Testis (tissue), 3 donors: Measurements from ENCODE around the gene MPG. TPM values are rescaled to one million over a fixed set of nuclear protein-coding genes. Genes with fewer than 3 reads are reported as not detected.

Experiments used
- DNase-seq: peaks from one replicate; pipeline ENCODE4 v3.0.0-alpha.2; 2019
- H3K27ac ChIP-seq, 2 donors: fragments of 200-600 bp; sonication (generic); one replicate each; pipeline ENCODE4 v1.5.1; 2019
- H3K27me3 ChIP-seq: fragments of 200-600 bp; sonication (generic); one replicate; pipeline ENCODE4 v1.5.1; 2019
- H3K36me3 ChIP-seq: fragments of 200-600 bp; sonication (generic); one replicate; pipeline ENCODE4 v1.5.1; 2017; ENCODE audit warnings: low read depth; ENCODE audit errors: missing control alignments
- H3K4me1 ChIP-seq: fragments of 200-600 bp; sonication (generic); one replicate; pipeline ENCODE4 v1.5.1; 2019
- H3K4me3 ChIP-seq, 2 donors: fragments of 200-600 bp; sonication (generic); one replicate each; pipeline ENCODE4 v1.5.1; 2017 to 2019
- H3K9me3 ChIP-seq: fragments of 200-600 bp; sonication (generic); one replicate; pipeline ENCODE4 v1.5.1; 2017
- POLR2A ChIP-seq: fragments of 450-650 bp; IDR thresholded peaks from one replicate; pipeline ENCODE4 v1.6.1; 2017; ENCODE audit warnings: antibody characterized with exemption, mild to moderate bottlenecking, moderate library complexity
- WGBS, 2 donors: methylation state at CpG; one replicate each; pipeline ENCODE4 v1.1.5; 2018; 5-methylcytosine and 5-hydroxymethylcytosine counted together
- intact Hi-C: fragments of 100-400 bp; cut with DNase I; formaldehyde crosslinking; loops from one replicate; pipeline ENCODE4 v1.15.1; 2023; ENCODE audit warnings: low total_unique reads
- polyA plus RNA-seq: library from polyadenylated mRNA; stranded (reverse); fragments of 350-450 nt; fragmentation: Illumina TruSeq; extraction: RNeasy Lipid Tissue Mini Kit (QIAGEN cat#74804); gene quantifications from one replicate; pipeline ENCODE4 v1.2.3, GENCODE V29; 2014; ENCODE audit warnings: low read depth, low replicate concordance; ENCODE audit not compliant: insufficient read depth
- total RNA-seq, 2 donors: library from RNA; depleted of rRNA; stranded (reverse); fragments of >200 nt; gene quantifications; one replicate each; pipeline ENCODE4 v1.2.3, GENCODE V29; 2016
- TF ChIP-seq, protein P1 (sequence below), 3 experiments: fragments of 450-650 bp in 2 of 3; fragments of 200-600 bp in 1 of 3; sonication (generic) in 1 of 3; IDR thresholded peaks; one replicate each; pipeline ENCODE4 v1.5.1; 2016 to 2019; ENCODE audit warnings: antibody characterized with exemption in 3 of 3, mild to moderate bottlenecking in 2 of 3, moderate library complexity in 1 of 3

Gene MPG
- total and polyA plus RNA-seq, 3 donors from 2014 or later: 42.6 to 61.7 (median 44.8) TPM

DNA sequence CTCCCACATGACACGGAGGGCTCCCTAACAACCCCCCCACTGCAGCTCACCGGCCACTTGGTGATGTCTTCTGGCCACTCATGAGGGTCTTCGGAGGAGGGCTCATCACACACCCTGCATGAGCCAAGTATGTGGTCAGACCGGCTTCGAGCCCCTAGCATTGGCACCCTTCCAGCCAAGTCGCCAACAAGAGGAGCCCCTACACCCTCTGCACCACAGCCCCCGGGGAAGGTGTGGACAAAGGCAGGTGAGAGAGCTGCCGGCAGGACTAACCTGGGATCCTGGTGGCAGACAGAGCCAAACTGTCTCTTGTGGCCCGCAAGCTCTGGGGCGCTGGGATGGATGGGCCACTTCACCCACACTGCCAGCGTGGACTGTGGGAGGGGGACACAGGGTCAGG lies 17.9 kb upstream of the MPG start:
- no peak for DNase-seq
- 76 to 81% methylated on average over 9 to 11 of the region's 11 CpGs for WGBS, 2 donors
- intact Hi-C loops: no loop called here
- H3K27me3 ChIP-seq: no peaks in the 10 kb centered on the region
- no peak overlapping the region for H3K27ac ChIP-seq
- H3K4me3 ChIP-seq: no peak overlapping the region
- no peaks in the 10 kb centered on the region for H3K9me3 ChIP-seq
- H3K4me1 ChIP-seq: no peaks in the 10 kb centered on the region
- H3K36me3 ChIP-seq: no peaks in the 10 kb centered on the region
- TF ChIP-seq, protein P1, sequence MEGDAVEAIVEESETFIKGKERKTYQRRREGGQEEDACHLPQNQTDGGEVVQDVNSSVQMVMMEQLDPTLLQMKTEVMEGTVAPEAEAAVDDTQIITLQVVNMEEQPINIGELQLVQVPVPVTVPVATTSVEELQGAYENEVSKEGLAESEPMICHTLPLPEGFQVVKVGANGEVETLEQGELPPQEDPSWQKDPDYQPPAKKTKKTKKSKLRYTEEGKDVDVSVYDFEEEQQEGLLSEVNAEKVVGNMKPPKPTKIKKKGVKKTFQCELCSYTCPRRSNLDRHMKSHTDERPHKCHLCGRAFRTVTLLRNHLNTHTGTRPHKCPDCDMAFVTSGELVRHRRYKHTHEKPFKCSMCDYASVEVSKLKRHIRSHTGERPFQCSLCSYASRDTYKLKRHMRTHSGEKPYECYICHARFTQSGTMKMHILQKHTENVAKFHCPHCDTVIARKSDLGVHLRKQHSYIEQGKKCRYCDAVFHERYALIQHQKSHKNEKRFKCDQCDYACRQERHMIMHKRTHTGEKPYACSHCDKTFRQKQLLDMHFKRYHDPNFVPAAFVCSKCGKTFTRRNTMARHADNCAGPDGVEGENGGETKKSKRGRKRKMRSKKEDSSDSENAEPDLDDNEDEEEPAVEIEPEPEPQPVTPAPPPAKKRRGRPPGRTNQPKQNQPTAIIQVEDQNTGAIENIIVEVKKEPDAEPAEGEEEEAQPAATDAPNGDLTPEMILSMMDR (IDR thresholded peaks at IDR 0.05): no peak
- no peak for TF ChIP-seq POLR2A

DNA sequence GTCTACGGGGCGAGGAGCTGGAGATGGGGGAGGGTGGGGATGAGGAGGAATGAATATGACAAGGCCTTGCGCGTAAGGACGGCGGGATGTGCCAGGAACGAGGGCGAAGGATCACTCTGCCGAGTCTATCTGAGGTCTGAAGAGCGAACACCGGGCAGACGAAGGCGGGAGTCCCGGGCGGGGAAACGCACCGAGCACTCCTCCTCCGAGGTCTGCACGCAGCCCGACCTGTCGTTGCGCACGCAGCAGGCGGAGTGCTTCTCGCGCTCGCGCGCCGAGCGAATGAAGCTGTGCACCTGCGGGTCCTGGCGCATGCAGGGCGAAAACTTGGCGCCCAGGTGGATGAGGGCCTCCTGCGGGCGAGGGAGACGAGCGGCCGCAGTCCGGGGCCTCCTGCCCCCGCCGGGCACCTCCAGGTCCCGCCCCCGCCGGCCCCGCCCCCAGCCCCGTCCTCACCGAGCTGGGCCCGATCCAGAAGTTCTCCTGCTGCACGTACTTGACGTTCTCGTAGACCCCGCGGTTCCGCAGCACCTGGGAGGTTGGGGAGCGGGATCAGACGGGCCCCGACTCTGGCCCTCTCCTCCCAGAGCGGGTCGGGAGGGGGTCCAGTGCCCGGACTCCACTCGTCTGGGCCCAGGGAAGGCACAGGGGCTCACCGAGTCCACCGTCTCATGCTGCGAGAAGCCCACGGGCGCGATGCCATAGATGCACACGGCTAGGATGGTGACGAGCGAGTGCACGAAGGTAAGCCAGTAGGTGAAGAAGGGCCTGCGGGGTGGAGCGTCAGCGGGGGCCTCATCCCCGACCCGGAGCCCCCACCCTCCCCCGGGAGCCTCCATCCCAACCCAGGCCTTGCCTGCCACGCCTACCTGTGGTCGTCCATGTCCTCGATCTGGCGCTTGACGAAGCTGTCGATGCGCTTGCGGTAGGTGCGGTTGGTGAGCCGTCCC lies 16.8 kb upstream of the MPG start:
- no peak for TF ChIP-seq POLR2A
- TF ChIP-seq, protein P1 (IDR thresholded peaks at IDR 0.05): no peak
- no peaks in the 10 kb centered on the region for H3K9me3 ChIP-seq
- H3K27me3 ChIP-seq: no peaks in the 10 kb centered on the region
- peaks cover 5% of the 10 kb centered on the region for H3K4me1 ChIP-seq
- DNase-seq: no peak
- no peaks in the 10 kb centered on the region for H3K36me3 ChIP-seq
- no peak overlapping the region for H3K27ac ChIP-seq
- intact Hi-C loops: no loop called here
- peak overlapping the region in 1 of 2 donors; percentile 1 for H3K4me3 ChIP-seq
- 68 to 73% methylated on average over 44 to 89 of the region's 89 CpGs for WGBS, 2 donors

DNA sequence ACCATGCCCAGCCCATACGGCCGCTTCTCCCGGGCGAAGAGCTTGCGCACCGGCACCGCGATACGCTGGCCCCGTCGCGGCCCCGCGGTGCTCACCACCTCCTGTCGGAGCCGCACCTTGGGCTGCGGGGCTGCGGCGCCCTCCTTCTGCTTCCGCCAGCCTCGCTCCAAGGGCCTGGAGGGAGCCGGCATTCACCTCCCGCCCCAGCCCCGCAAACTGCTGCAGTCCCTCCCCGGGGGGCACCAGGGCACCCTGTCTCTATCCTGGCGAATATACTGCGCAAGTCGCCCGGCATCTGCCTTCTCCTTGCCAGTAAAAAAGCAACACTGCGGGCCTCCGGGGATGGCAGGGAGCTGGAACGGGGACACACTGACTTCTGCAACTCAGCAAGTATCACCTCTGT lies 16.1 kb upstream of the MPG start:
- TF ChIP-seq, protein P1 (IDR thresholded peaks at IDR 0.05): no peak
- no peak for TF ChIP-seq POLR2A
- DNase-seq: no peak
- Histone ChIP-seq H3K36me3 (no peaks in the 10 kb centered on the region), H3K4me3 (no peak overlapping the region), H3K27ac (no peak overlapping the region), H3K9me3 (no peaks in the 10 kb centered on the region), H3K4me1 (peaks cover 8% of the 10 kb centered on the region), H3K27me3 (no peaks in the 10 kb centered on the region)
- intact Hi-C loops: no loop called here
- WGBS, 2 donors: 79 to 89% methylated on average over 12 to 32 of the region's 32 CpGs

DNA sequence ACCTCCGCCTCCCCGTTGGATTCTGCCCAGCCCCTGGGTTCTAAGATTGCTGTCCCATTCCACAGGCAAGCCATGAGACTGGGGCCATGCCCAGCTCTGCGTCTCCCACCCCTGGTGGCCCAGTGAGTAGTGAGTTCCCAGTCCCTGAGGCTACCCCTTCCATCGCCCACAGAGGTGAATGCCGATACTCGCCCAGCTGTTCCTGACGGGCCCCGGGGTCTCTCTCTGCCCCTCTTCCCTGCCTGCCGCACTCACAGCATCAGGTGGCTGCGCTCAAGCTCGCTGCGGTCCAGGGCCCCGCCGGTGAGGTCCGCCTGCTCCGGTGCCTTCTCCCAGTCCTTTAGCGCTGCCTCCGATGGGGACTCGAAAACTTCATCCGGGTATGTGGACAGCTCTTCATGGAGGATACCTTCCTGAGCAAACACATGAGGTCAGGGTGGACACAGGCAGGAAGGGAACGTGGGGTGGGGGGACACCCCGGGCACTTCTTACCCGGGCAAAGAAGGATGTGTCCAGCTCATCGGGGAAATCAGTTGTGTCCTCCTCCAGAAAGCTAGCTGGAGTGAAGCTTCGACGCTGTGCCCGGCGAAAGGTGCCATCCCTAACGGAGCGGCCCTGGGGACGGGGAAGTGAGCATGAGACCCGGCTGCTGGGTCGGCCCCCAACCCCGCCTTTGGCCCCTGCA lies 15.6 kb upstream of the MPG start:
- TF ChIP-seq, protein P1 (IDR thresholded peaks at IDR 0.05): no peak
- no peak for TF ChIP-seq POLR2A
- Histone ChIP-seq H3K4me1 (peaks cover 8% of the 10 kb centered on the region), H3K36me3 (no peaks in the 10 kb centered on the region), H3K4me3 (no peak overlapping the region), H3K9me3 (no peaks in the 10 kb centered on the region), H3K27me3 (no peaks in the 10 kb centered on the region), H3K27ac (no peak overlapping the region)
- intact Hi-C loops: no loop called here
- 93 to 96% methylated on average over 10 to 34 of the region's 34 CpGs for WGBS, 2 donors
- DNase-seq: no peak
